Non-pigmented ciliary epithelial cell (primary cell): ENCODE results near the gene EML6.

Experiments
- DNase-seq: peaks from one replicate; pipeline ENCODE4 v3.0.0-alpha.2; 2010; ENCODE audit warnings: low read depth

Gene EML6

GRCh38 chr2:55003706-55004639, 280.5 kb downstream of the EML6 start:
- DNase-seq: no peak

- DNase-seq: no peak
Measured at GRCh38 chr2:55006306-55006705, 282.8 kb downstream of the EML6 start.

GRCh38 chr2:55009277-55010060, 286.0 kb downstream of the EML6 start:
- DNase-seq: no peak

- no peak for DNase-seq
Measured at GRCh38 chr2:55010149-55010591, 286.7 kb downstream of the EML6 start.

GRCh38 chr2:55010915-55011314, 287.5 kb downstream of the EML6 start:
- DNase-seq: no peak

GRCh38 chr2:55011831-55012671, 288.6 kb downstream of the EML6 start:
- DNase-seq: no peak

- DNase-seq: no peak
Measured at GRCh38 chr2:55012672-55013484, 289.4 kb downstream of the EML6 start.

- no peak for DNase-seq
Measured at GRCh38 chr2:55013936-55014335, 290.5 kb downstream of the EML6 start.

- DNase-seq: no peak
Measured at GRCh38 chr2:55014962-55015939, 291.8 kb downstream of the EML6 start.

- DNase-seq: no peak
Measured at GRCh38 chr2:55017428-55017827, 294.0 kb downstream of the EML6 start.

GRCh38 chr2:55017880-55018279, 294.4 kb downstream of the EML6 start:
- DNase-seq: no peak

- DNase-seq: no peak
Measured at GRCh38 chr2:55018619-55019018, 295.2 kb downstream of the EML6 start.

- no peak for DNase-seq
Measured at GRCh38 chr2:55019526-55020258, 296.2 kb downstream of the EML6 start.
